Stimulated activated CD8-positive, alpha-beta memory T cell treated with anti-CD3 and anti-CD28 coated beads, Interleukin-15, amount 100 ng/mL, for 4 hours (primary cell): ENCODE results near the gene CEACAM20.
"Not testable (repeated sequence)": the region's sequence is repeated elsewhere in the genome, so short reads cannot be mapped to it uniquely, and the experiment has no call there.

Experiments
- DNase-seq, 2 donors: peaks; one replicate each; pipeline ENCODE4 v3.0.0-alpha.2; 2020; ENCODE audit warnings: low read depth in 2 of 2

Gene CEACAM20

DNA sequence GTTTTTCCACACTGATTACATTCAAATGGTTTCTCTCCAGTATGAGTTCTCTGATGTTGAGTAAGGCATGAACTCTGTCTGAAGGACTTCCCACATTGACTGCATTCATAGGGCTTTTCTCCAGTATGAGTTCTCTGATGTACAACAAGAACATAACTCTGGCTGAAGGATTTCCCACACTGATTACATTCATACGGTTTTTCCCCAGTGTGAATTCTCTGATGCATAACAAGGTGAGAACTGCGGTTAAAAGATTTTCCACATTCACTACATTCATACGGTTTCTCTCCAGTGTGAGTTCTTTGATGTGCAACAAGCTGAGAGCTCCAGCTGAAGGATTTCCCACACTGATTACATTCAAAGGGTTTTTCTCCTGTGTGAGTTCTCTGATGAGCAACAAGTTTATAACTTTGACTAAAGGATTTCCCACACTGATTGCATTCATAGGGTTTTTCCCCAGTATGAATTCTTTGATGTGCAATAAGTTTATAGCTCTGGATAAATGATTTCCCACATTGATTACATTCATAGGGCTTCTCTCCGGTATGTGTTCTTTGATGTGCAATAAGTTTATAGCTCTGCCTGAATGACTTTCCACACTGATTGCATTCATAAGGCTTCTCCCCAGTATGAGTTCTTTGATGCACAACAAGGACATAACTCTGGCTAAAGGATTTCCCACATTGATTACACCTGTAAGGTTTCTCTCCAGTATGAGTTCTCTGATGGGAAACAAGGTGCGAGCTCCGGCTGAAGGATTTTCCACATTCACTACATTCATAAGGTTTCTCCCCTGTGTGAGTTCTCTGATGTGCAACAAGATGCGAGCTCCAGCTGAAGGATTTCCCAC is 52.7 kb downstream of the CEACAM20 start:
- no peak for DNase-seq

DNA sequence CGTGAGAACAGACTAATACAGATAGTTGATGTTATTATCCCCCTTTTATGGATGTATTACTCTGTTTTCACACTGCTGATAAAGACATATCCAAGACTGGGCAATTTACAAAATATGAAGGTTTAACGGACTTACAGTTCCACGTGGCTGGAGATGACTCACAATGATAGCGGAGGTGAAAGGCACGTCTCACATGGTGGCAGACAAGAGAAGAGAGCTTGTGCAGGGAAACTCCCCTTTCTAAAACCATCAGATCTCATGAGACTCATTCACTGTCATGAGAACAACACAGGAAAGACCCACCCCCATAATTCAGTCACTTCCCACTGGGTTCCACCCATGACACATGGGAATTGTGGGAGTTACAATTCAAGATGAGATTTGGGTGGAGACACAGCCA is 60.7 kb downstream of the CEACAM20 start:
- DNase-seq = not testable (repeated sequence)

DNA sequence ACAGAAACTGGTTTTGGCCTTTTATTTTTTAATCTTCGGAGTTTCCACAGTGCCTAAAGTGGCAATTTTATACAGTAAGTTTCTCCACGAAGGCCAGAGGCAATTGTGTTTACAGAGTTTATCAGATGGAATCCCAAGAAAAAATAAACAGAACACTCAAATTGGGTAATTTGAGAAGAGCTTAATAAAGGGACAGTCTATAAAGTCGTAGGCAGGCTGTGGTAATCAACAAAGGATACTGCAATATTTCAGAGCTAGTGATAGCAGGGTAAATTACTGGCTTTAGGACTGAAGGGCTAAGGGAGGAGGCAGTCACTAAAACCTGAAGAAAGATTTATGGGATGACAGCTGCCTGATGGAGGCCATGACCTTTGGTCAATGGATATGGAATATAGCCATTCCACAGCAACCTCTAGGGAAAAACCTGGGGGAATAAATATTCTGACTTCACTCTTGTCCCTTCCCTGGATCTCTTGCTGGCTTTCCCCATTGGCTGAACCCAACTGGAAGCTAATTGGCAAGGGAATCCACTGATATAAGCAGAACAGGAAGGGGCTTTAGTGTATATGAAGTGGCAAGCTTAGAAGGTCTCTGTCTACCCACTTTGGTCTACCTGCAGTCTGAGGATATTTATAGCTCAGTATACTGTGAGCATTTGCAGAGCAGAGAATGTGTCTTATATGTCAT is 66.7 kb downstream of the CEACAM20 start:
- DNase-seq = not testable (repeated sequence)
